ENCODE measurements around the gene AFAP1.

The AFAP1 gene

GRCh38 chr4:7737268-7737645 is 202.4 kb downstream of the AFAP1 start:
- TF ChIP-seq Cebpa-rat (IDR thresholded peaks at IDR 0.05) = no peak
- H3K4me3 ChIP-seq = no peak overlapping the region
- peaks cover 0 to 44% (median 0%) of the 10 kb centered on the region in 11 experiments; a peak in 8 of 22 replicates for H4K20me1 ChIP-seq
- no peaks in the 10 kb centered on the region for H3K36me3 ChIP-seq
- peak overlapping the region in 1 of 11 experiments; percentile 4; a peak in 1 of 22 replicates for H3K4me2 ChIP-seq
- no peaks in the 10 kb centered on the region for H3K9me3 ChIP-seq (replicated peaks in 1 of 11)
- H3K9ac ChIP-seq = no peak overlapping the region
- H3K27me3 ChIP-seq = peaks cover 0 to 25% (median 0%) of the 10 kb centered on the region in 11 experiments; a peak in 5 of 22 replicates
- no peak overlapping the region for H3K27ac ChIP-seq
- peaks cover 5 to 56% (median 43%) of the 10 kb centered on the region in 10 experiments; a peak in 19 of 20 replicates for H3K4me1 ChIP-seq

- H3K27me3 ChIP-seq = peaks cover 0 to 25% (median 0%) of the 10 kb centered on the region in 11 experiments; a peak in 5 of 22 replicates
- H3K9me3 ChIP-seq (replicated peaks in 1 of 11) = no peaks in the 10 kb centered on the region
- peak overlapping the region in 10 of 11 experiments; percentile 15 to 65 (median 49); a peak in 18 of 22 replicates for H3K4me2 ChIP-seq
- peaks cover 0 to 44% (median 0%) of the 10 kb centered on the region in 11 experiments; a peak in 8 of 22 replicates for H4K20me1 ChIP-seq
- no peaks in the 10 kb centered on the region for H3K36me3 ChIP-seq
- TF ChIP-seq Cebpa-rat (IDR thresholded peaks at IDR 0.05) = no peak
- H3K4me1 ChIP-seq = peaks cover 0 to 56% (median 43%) of the 10 kb centered on the region in 10 experiments; a peak in 17 of 20 replicates
- no peak overlapping the region for H3K27ac ChIP-seq
- H3K9ac ChIP-seq = peak overlapping the region in 2 of 11 experiments; percentile 12 to 29; a peak in 1 of 22 replicates
- no peak overlapping the region for H3K4me3 ChIP-seq
Observed at GRCh38 chr4:7736436-7737267, 203.0 kb downstream of the AFAP1 start.

- Histone ChIP-seq H3K9me3 (replicated peaks in 1 of 11) (no peaks in the 10 kb centered on the region), H3K4me3 (no peak overlapping the region), H3K27ac (no peak overlapping the region), H3K4me1 (peaks cover 0 to 56% (median 43%) of the 10 kb centered on the region in 10 experiments; a peak in 17 of 20 replicates), H4K20me1 (peaks cover 0 to 44% (median 0%) of the 10 kb centered on the region in 11 experiments; a peak in 8 of 22 replicates), H3K27me3 (peaks cover 0 to 25% (median 0%) of the 10 kb centered on the region in 11 experiments; a peak in 5 of 22 replicates), H3K4me2 (peak overlapping the region in 8 of 11 experiments; percentile 36 to 65 (median 56); a peak in 15 of 22 replicates), H3K36me3 (no peaks in the 10 kb centered on the region), H3K9ac (peak overlapping the region in 3 of 11 experiments; percentile 12 to 29 (median 18); a peak in 3 of 22 replicates)
- no peak for TF ChIP-seq Cebpa-rat (IDR thresholded peaks at IDR 0.05)
Observed at GRCh38 chr4:7735961-7736360, 203.7 kb downstream of the AFAP1 start.

- Histone ChIP-seq H4K20me1 (peaks cover 0 to 44% (median 0%) of the 10 kb centered on the region in 11 experiments; a peak in 9 of 22 replicates), H3K4me1 (peaks cover 0 to 56% (median 42%) of the 10 kb centered on the region in 10 experiments; a peak in 17 of 20 replicates), H3K9ac (no peak overlapping the region; a peak in 1 of 22 replicates), H3K36me3 (no peaks in the 10 kb centered on the region), H3K4me2 (peak overlapping the region in 6 of 11 experiments; percentile 36 to 65 (median 56); a peak in 10 of 22 replicates), H3K27ac (no peak overlapping the region), H3K27me3 (peaks cover 0 to 25% (median 0%) of the 10 kb centered on the region in 11 experiments; a peak in 5 of 22 replicates), H3K9me3 (replicated peaks in 1 of 11) (no peaks in the 10 kb centered on the region), H3K4me3 (no peak overlapping the region)
- TF ChIP-seq Cebpa-rat (IDR thresholded peaks at IDR 0.05) = no peak
Observed at GRCh38 chr4:7735395-7735794, 204.3 kb downstream of the AFAP1 start.

GRCh38 chr4:7734651-7735260 is 204.9 kb downstream of the AFAP1 start:
- peaks cover 0 to 50% (median 37%) of the 10 kb centered on the region in 10 experiments; a peak in 17 of 20 replicates for H3K4me1 ChIP-seq

GRCh38 chr4:7733801-7734650 is 205.6 kb downstream of the AFAP1 start:
- no peaks in the 10 kb centered on the region for H3K9me3 ChIP-seq (replicated peaks in 1 of 11)
- H3K4me2 ChIP-seq = no peak overlapping the region
- H3K36me3 ChIP-seq = no peaks in the 10 kb centered on the region
- peaks cover 0 to 41% (median 0%) of the 10 kb centered on the region in 11 experiments; a peak in 9 of 22 replicates for H4K20me1 ChIP-seq
- no peak overlapping the region for H3K4me3 ChIP-seq
- H3K27ac ChIP-seq = no peak overlapping the region
- peaks cover 0 to 23% (median 0%) of the 10 kb centered on the region in 11 experiments; a peak in 5 of 22 replicates for H3K27me3 ChIP-seq
- no peak overlapping the region for H3K9ac ChIP-seq
- TF ChIP-seq Cebpa-rat (IDR thresholded peaks at IDR 0.05) = no peak
- peaks cover 0 to 43% (median 33%) of the 10 kb centered on the region in 10 experiments; a peak in 17 of 20 replicates for H3K4me1 ChIP-seq

More at GRCh38 chr4:7734651-7735260, 204.9 kb downstream of the AFAP1 start:
- Histone ChIP-seq H3K9me3 (replicated peaks in 1 of 11) (no peaks in the 10 kb centered on the region), H3K4me2 (peak overlapping the region in 5 of 11 experiments; percentile 19 to 58 (median 34); a peak in 6 of 22 replicates), H4K20me1 (peaks cover 0 to 44% (median 0%) of the 10 kb centered on the region in 11 experiments; a peak in 9 of 22 replicates), H3K27me3 (peaks cover 0 to 23% (median 0%) of the 10 kb centered on the region in 11 experiments; a peak in 5 of 22 replicates), H3K36me3 (no peaks in the 10 kb centered on the region), H3K9ac (no peak overlapping the region), H3K4me3 (no peak overlapping the region), H3K27ac (no peak overlapping the region)
- TF ChIP-seq Cebpa-rat (IDR thresholded peaks at IDR 0.05) = no peak

GRCh38 chr4:7733201-7733600 is 206.5 kb downstream of the AFAP1 start:
- no peaks in the 10 kb centered on the region for H3K9me3 ChIP-seq (replicated peaks in 1 of 11)
- no peak for TF ChIP-seq Cebpa-rat (IDR thresholded peaks at IDR 0.05)

GRCh38 chr4:7732263-7732662 is 207.4 kb downstream of the AFAP1 start:
- Histone ChIP-seq H3K4me3 (no peak overlapping the region), H3K9ac (no peak overlapping the region), H3K27me3 (peaks cover 0 to 23% (median 0%) of the 10 kb centered on the region in 11 experiments; a peak in 5 of 22 replicates), H4K20me1 (peaks cover 0 to 28% (median 0%) of the 10 kb centered on the region in 11 experiments; a peak in 9 of 22 replicates), H3K4me1 (peaks cover 0 to 26% (median 17%) of the 10 kb centered on the region in 10 experiments; a peak in 15 of 20 replicates), H3K9me3 (replicated peaks in 1 of 11) (no peaks in the 10 kb centered on the region), H3K4me2 (no peak overlapping the region), H3K36me3 (no peaks in the 10 kb centered on the region), H3K27ac (no peak overlapping the region)
- TF ChIP-seq Cebpa-rat (IDR thresholded peaks at IDR 0.05) = no peak

More at GRCh38 chr4:7733201-7733600, 206.5 kb downstream of the AFAP1 start:
- Histone ChIP-seq H3K4me2 (no peak overlapping the region), H3K27me3 (peaks cover 0 to 23% (median 0%) of the 10 kb centered on the region in 11 experiments; a peak in 5 of 22 replicates), H4K20me1 (peaks cover 0 to 35% (median 0%) of the 10 kb centered on the region in 11 experiments; a peak in 9 of 22 replicates), H3K4me3 (no peak overlapping the region), H3K4me1 (peaks cover 0 to 35% (median 25%) of the 10 kb centered on the region in 10 experiments; a peak in 17 of 20 replicates), H3K27ac (no peak overlapping the region), H3K36me3 (no peaks in the 10 kb centered on the region), H3K9ac (no peak overlapping the region)

Data from BLaER1 treated with 17β-estradiol and CSF1 and Interleukin-3, amounts not matched to agents 10 nM and 100 nM (cell line).